ENCODE results near the gene AMIGO3.
A peak's percentile ranks its signal among the peaks of the same experiment; 100 is the strongest.

DNA sequence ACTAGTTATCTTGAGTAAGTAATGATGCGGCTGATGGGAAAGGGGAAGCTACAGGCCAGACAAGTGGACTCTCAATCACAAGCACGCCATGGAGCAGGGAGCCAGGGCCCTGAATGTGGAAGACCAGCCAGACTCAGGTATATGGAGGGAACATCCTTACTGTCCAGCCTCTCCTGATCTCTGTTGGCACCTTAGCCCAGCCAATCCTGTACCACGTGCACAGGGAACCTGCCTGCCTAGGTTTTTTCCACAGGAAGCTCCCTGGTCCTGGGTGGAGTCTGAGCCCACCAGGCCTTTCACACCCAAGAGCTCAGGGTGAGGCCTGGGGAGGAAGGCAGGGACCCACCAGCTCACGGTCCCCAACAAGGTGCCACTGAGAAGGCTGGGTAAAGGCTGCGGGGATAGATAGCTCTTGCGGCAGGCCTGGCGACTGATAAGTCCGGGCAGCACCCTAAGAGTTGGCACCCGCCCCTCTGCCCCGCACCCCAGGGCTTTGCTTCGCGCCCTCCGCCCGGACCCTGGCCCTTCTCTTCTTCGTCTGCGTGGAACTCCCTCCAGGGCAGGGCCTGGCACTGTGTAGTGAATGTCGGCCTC is 46.3 kb downstream of the AMIGO3 start:
- TF ChIP-seq POLR2AphosphoS5 (IDR thresholded peaks at IDR 0.05; ENCODE audit: low read depth, low read length), result peak; percentile 85; the same call in 1 of the 2 replicates
- 0 out of 2 replicates have a peak, but pooled peaks have one; percentile 72 for TF ChIP-seq POLR2A (IDR thresholded peaks at IDR 0.05; ENCODE audit: low read depth, low read length)
- TF ChIP-seq TAF1 (IDR thresholded peaks at IDR 0.05; ENCODE audit: borderline replicate concordance, low read depth, low read length), result no peak

Data from GM12892 (cell line).